A549 (cell line): ENCODE measurements around the gene SETD4. TPM values are rescaled to one million over a fixed set of nuclear protein-coding genes. Genes with fewer than 3 reads are reported as not detected.

Source experiments
- ATAC-seq, 2 experiments: fragments of 200-7000 bp in 1 of 2; fragments of >200 bp in 1 of 2; cut with Nextera tagmentation in 1 of 2; cut with Tn5 transposase in 1 of 2; 3 replicates each; pipeline versions ENCODE4 v1.8.0 to v1.9.1; 2018 to 2020; ENCODE audit warnings: mild to moderate bottlenecking in 1 of 2, moderate library complexity in 1 of 2
- CTCF ChIA-PET: fragments of 300-600 bp; sonication (Branson Sonifier 250); formaldehyde crosslinking; extraction: SDS; loops from one replicate; lab custom pipeline; 2021; ENCODE audit warnings: antibody characterized with exemption, inconsistent platforms; lab: Yijun Ruan, JAX
- POLR2A ChIA-PET: fragments of 350-600 bp; formaldehyde crosslinking; extraction: SDS; loops from one replicate; lab custom pipeline; 2021; ENCODE audit warnings: antibody characterized with exemption, inconsistent platforms; lab: Yijun Ruan, JAX
- DNase-seq, 2 experiments: peaks; one replicate each; pipeline versions ENCODE4 v3.0.0 to v3.0.0-alpha.2; 2011 to 2016; ENCODE audit warnings: low read depth in 1 of 2, low spot score in 1 of 2
- FAIRE-seq: peaks from 2 replicates; lab custom pipeline; 2011; peaks lifted over from hg19 to GRCh38; lab: Jason Lieb, UNC
- H3K27ac ChIP-seq, 2 experiments: fragments of >200 bp; sonication (Bioruptor Twin); formaldehyde crosslinking; 3 replicates each; pipeline ENCODE4 v1.5.1; 2016 to 2017
- H3K4me1 ChIP-seq: fragments of >200 bp; sonication (Bioruptor Twin); formaldehyde crosslinking; 3 replicates; pipeline ENCODE4 v1.6.1; 2016
- H3K4me2 ChIP-seq: fragments of >200 bp; sonication (Bioruptor Twin); formaldehyde crosslinking; 3 replicates; pipeline ENCODE4 v1.6.1; 2016
- H3K4me3 ChIP-seq: fragments of >200 bp; sonication (Bioruptor Twin); formaldehyde crosslinking; 3 replicates; pipeline ENCODE4 v1.5.1; 2016
- H3K9me3 ChIP-seq: fragments of >200 bp; sonication (Bioruptor Twin); formaldehyde crosslinking; 3 replicates; pipeline ENCODE4 v1.6.1; 2016
- CBX2 ChIP-seq: fragments of 200-600 bp; sonication (generic); IDR thresholded peaks from 2 replicates; pipeline ENCODE4 v1.6.1; 2016; ENCODE audit warnings: low read depth, mild to moderate bottlenecking, borderline replicate concordance
- CBX8 ChIP-seq: fragments of 200-600 bp; sonication (generic); IDR thresholded peaks from 2 replicates; pipeline ENCODE4 v1.6.1; 2016
- CEBPB ChIP-seq, 2 experiments: fragments of >200 bp in 1 of 2; sonication (Bioruptor Twin) in 1 of 2; formaldehyde crosslinking in 1 of 2; IDR thresholded peaks; 2 replicates each; pipeline ENCODE4 v1.6.1; 2012 to 2016
- CTCF ChIP-seq: fragments of >200 bp; sonication (Bioruptor Twin); formaldehyde crosslinking; IDR thresholded peaks from 3 replicates; pipeline ENCODE4 v1.5.1; 2016
- EHMT2 ChIP-seq: fragments of 200-600 bp; sonication (generic); IDR thresholded peaks from 2 replicates; pipeline ENCODE4 v1.6.1; 2016; ENCODE audit warnings: antibody characterized with exemption, low read depth, mild to moderate bottlenecking, moderate library complexity
- FOXS1 ChIP-seq: fragments of 250-450 bp; sonication (Bioruptor Pico); IDR thresholded peaks from 2 replicates; pipeline ENCODE4 v1.5.0; 2020; ENCODE audit warnings: mild to moderate bottlenecking, moderate library complexity
- GATA3 ChIP-seq: IDR thresholded peaks from 2 replicates; pipeline ENCODE4 v1.6.1; 2012; ENCODE audit warnings: borderline replicate concordance
- HOXB13 ChIP-seq: fragments of 250-450 bp; sonication (Bioruptor Pico); IDR thresholded peaks from 2 replicates; pipeline ENCODE4 v1.5.0; 2020; ENCODE audit warnings: low read depth, mild to moderate bottlenecking, moderate library complexity
- NPAS2 ChIP-seq: fragments of 250-450 bp; sonication (Bioruptor Pico); IDR thresholded peaks from 2 replicates; pipeline ENCODE4 v1.8.0; 2022; ENCODE audit warnings: mild to moderate bottlenecking, moderate library complexity, borderline replicate concordance
- POLR2A ChIP-seq: IDR thresholded peaks from 2 replicates; pipeline ENCODE4 v1.6.1; 2012; ENCODE audit warnings: mild to moderate bottlenecking, low read length
- RARB ChIP-seq: fragments of 250-450 bp; sonication (Bioruptor Pico); IDR thresholded peaks from 2 replicates; pipeline ENCODE4 v1.8.0; 2021; ENCODE audit warnings: mild to moderate bottlenecking, moderate library complexity
- USF2 ChIP-seq: fragments of 450-650 bp; IDR thresholded peaks from 2 replicates; pipeline ENCODE4 v1.6.1; 2014; ENCODE audit warnings: antibody characterized with exemption
- ZC3H11A ChIP-seq: fragments of 450-650 bp; IDR thresholded peaks from 2 replicates; pipeline ENCODE4 v1.6.1; 2014; ENCODE audit warnings: antibody characterized with exemption, mild to moderate bottlenecking
- ZNF302 ChIP-seq: fragments of 250-450 bp; sonication (Bioruptor Pico); IDR thresholded peaks from 2 replicates; pipeline ENCODE4 v1.9.0; 2021; ENCODE audit warnings: inconsistent platforms, mild to moderate bottlenecking, moderate library complexity
- ZSCAN20 ChIP-seq: fragments of 250-450 bp; sonication (Bioruptor Pico); IDR thresholded peaks from 2 replicates; pipeline ENCODE4 v1.8.0; 2022; ENCODE audit warnings: mild to moderate bottlenecking, moderate library complexity
- WGBS: methylation state at CpG from one replicate; pipeline ENCODE4 v1.1.6; 2017; ENCODE audit errors: missing lambda C conversion rate; 5-methylcytosine and 5-hydroxymethylcytosine counted together
- polyA plus RNA-seq, 4 experiments: library from polyadenylated mRNA; depleted of rRNA in 3 of 4; stranded (reverse); fragments of >200 nt; fragmentation: RNase III in 1 of 4; extraction: RNeasy Plus Mini Kit Qiagen cat#74134 plus additional on column Dnase treatment in 1 of 4; gene quantifications; 2 replicates in 3 of 4; 3 replicates in 1 of 4; pipeline ENCODE4 v1.2.3, GENCODE V29; 2011 to 2017
- TF ChIP-seq, protein P1 (sequence below): fragments of 250-450 bp; sonication (Bioruptor Pico); IDR thresholded peaks from 2 replicates; pipeline ENCODE4 v1.5.0; 2020; ENCODE audit warnings: low read depth, mild to moderate bottlenecking, moderate library complexity
- TF ChIP-seq, protein P2 (sequence below): fragments of 150-350 bp; IDR thresholded peaks from 2 replicates; pipeline ENCODE4 v1.6.1; 2014; ENCODE audit warnings: low read depth, mild to moderate bottlenecking, low read length
- TF ChIP-seq, protein P3 (sequence below): IDR thresholded peaks from 2 replicates; pipeline ENCODE4 v1.6.1; 2012; ENCODE audit warnings: low read depth, borderline replicate concordance
- TF ChIP-seq, protein P4 (sequence below): IDR thresholded peaks from 2 replicates; pipeline ENCODE4 v1.6.1; 2012
- TF ChIP-seq, protein P5 (sequence below): fragments of 250-450 bp; sonication (Bioruptor Pico); IDR thresholded peaks from 2 replicates; pipeline ENCODE4 v1.5.0; 2021; ENCODE audit warnings: mild to moderate bottlenecking, moderate library complexity, borderline replicate concordance

Gene SETD4
- polyA plus RNA-seq, 2 of the 4 experiments (the other 2 are of a cell fraction) = 10.3 to 17.1 TPM

GRCh38 chr21:35995522-35996088 lies 64.7 kb downstream of the SETD4 start:
- 21% methylated on average over 4 of the region's 4 CpGs for WGBS
- ChIA-PET POLR2A (no interaction called here), CTCF (interaction anchor here (0.6 kb wide), 1 partner anchor 1284 kb away, joined by 3 read pairs; no protein-coding TSS in a partner anchor)
- TF ChIP-seq, protein P1, sequence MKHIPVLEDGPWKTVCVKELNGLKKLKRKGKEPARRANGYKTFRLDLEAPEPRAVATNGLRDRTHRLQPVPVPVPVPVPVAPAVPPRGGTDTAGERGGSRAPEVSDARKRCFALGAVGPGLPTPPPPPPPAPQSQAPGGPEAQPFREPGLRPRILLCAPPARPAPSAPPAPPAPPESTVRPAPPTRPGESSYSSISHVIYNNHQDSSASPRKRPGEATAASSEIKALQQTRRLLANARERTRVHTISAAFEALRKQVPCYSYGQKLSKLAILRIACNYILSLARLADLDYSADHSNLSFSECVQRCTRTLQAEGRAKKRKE (CRISPR knock-in tag) = no peak
- no peak for TF ChIP-seq CBX2
- TF ChIP-seq EHMT2 = no peak
- TF ChIP-seq ZSCAN20 = no peak
- no peak for TF ChIP-seq RARB (CRISPR knock-in tag)
- TF ChIP-seq CTCF = no peak
- TF ChIP-seq USF2 = no peak
- TF ChIP-seq, protein P2, sequence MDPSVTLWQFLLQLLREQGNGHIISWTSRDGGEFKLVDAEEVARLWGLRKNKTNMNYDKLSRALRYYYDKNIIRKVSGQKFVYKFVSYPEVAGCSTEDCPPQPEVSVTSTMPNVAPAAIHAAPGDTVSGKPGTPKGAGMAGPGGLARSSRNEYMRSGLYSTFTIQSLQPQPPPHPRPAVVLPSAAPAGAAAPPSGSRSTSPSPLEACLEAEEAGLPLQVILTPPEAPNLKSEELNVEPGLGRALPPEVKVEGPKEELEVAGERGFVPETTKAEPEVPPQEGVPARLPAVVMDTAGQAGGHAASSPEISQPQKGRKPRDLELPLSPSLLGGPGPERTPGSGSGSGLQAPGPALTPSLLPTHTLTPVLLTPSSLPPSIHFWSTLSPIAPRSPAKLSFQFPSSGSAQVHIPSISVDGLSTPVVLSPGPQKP = no peak
- TF ChIP-seq ZC3H11A = no peak
- TF ChIP-seq CBX8 = no peak
- no peak for TF ChIP-seq CEBPB (IDR thresholded peaks at IDR 0.05)
- no peak for TF ChIP-seq GATA3
- TF ChIP-seq NPAS2 (CRISPR knock-in tag) = no peak
- TF ChIP-seq, protein P3, sequence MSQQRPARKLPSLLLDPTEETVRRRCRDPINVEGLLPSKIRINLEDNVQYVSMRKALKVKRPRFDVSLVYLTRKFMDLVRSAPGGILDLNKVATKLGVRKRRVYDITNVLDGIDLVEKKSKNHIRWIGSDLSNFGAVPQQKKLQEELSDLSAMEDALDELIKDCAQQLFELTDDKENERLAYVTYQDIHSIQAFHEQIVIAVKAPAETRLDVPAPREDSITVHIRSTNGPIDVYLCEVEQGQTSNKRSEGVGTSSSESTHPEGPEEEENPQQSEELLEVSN = no peak
- TF ChIP-seq HOXB13 (CRISPR knock-in tag) = no peak
- no peak for TF ChIP-seq FOXS1 (CRISPR knock-in tag)
- TF ChIP-seq POLR2A = no peak
- TF ChIP-seq ZNF302 = no peak
- TF ChIP-seq, protein P4, sequence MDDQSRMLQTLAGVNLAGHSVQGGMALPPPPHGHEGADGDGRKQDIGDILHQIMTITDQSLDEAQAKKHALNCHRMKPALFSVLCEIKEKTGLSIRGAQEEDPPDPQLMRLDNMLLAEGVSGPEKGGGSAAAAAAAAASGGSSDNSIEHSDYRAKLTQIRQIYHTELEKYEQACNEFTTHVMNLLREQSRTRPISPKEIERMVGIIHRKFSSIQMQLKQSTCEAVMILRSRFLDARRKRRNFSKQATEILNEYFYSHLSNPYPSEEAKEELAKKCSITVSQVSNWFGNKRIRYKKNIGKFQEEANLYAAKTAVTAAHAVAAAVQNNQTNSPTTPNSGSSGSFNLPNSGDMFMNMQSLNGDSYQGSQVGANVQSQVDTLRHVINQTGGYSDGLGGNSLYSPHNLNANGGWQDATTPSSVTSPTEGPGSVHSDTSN = no peak
- TF ChIP-seq, protein P5, sequence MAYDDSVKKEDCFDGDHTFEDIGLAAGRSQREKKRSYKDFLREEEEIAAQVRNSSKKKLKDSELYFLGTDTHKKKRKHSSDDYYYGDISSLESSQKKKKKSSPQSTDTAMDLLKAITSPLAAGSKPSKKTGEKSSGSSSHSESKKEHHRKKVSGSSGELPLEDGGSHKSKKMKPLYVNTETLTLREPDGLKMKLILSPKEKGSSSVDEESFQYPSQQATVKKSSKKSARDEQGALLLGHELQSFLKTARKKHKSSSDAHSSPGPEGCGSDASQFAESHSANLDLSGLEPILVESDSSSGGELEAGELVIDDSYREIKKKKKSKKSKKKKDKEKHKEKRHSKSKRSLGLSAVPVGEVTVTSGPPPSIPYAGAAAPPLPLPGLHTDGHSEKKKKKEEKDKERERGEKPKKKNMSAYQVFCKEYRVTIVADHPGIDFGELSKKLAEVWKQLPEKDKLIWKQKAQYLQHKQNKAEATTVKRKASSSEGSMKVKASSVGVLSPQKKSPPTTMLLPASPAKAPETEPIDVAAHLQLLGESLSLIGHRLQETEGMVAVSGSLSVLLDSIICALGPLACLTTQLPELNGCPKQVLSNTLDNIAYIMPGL (CRISPR knock-in tag) = no peak
- no peak for FAIRE-seq
- Histone ChIP-seq H3K27ac (no peak overlapping the region), H3K4me2 (no peak overlapping the region), H3K4me3 (no peak overlapping the region), H3K4me1 (no peaks in the 10 kb centered on the region), H3K9me3 (no peaks in the 10 kb centered on the region)
- ATAC-seq = no peak
- DNase-seq = no peak
